Measurements from ENCODE around the gene RPL36AL. TPM values are rescaled to one million over a fixed set of nuclear protein-coding genes. Genes with fewer than 3 reads are reported as not detected.

The RPL36AL gene
- polyA plus RNA-seq, 1 donor (not counting 4 experiments of a cell fraction or from before 2014, with no cell fraction given): 327 TPM

DNA sequence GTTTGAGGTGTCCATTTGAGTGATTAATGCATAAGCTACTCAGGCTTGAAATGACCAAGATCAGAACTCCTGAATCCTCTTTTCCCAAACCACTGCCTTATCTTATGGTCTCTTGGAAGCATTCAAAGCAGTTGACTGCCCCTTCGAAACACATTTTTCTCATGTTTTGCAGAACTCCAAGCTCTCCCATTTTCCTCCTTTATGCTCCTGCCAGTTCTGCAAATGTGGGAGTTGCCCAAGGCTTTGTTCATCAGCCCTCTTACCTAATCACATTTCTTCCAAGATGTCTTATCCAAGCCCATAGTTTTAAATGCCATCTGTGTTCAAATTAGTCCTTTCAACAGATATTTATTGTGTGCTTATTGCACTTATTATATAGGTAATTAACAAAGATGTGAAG is 16.4 kb upstream of the RPL36AL start:
- no peaks in the 10 kb centered on the region for H3K27me3 ChIP-seq (ENCODE audit: control insufficient read depth, extremely low read depth, insufficient read depth, low read length)
- no peaks in the 10 kb centered on the region for H3K9me3 ChIP-seq (ENCODE audit: control insufficient read depth, low read depth, low read length)
- TF ChIP-seq, protein P1, sequence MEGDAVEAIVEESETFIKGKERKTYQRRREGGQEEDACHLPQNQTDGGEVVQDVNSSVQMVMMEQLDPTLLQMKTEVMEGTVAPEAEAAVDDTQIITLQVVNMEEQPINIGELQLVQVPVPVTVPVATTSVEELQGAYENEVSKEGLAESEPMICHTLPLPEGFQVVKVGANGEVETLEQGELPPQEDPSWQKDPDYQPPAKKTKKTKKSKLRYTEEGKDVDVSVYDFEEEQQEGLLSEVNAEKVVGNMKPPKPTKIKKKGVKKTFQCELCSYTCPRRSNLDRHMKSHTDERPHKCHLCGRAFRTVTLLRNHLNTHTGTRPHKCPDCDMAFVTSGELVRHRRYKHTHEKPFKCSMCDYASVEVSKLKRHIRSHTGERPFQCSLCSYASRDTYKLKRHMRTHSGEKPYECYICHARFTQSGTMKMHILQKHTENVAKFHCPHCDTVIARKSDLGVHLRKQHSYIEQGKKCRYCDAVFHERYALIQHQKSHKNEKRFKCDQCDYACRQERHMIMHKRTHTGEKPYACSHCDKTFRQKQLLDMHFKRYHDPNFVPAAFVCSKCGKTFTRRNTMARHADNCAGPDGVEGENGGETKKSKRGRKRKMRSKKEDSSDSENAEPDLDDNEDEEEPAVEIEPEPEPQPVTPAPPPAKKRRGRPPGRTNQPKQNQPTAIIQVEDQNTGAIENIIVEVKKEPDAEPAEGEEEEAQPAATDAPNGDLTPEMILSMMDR (optimal IDR thresholded peaks at IDR 0.05 in 1 of 3, IDR thresholded peaks at IDR 0.05 in 1 of 3, conservative IDR thresholded peaks at IDR 0.05 in 1 of 3; ENCODE audit: extremely low read depth in 1 of 3, insufficient read depth in 2 of 3, low read length in 3 of 3): no peak
- no peaks in the 10 kb centered on the region for H3K9me1 ChIP-seq (ENCODE audit: control insufficient read depth, extremely low read depth, insufficient read depth, low read length)
- H3K27ac ChIP-seq (ENCODE audit: control insufficient read depth, insufficient read depth, low read length): no peak overlapping the region
- dilution Hi-C loops (cut with MboI; ENCODE audit: extremely low pct_ligation_motif_present, low sequenced_read_pairs): no loop called here
- no peak overlapping the region for H3K4me3 ChIP-seq (ENCODE audit: control insufficient read depth in 2 of 3, extremely low read depth in 1 of 3, insufficient read depth in 2 of 3, low read depth in 1 of 3, low read length in 3 of 3)
- no peak for FAIRE-seq
- peaks cover 3 to 4% of the 10 kb centered on the region in 2 experiments for H3K36me3 ChIP-seq (ENCODE audit: control insufficient read depth in 2 of 2, extremely low read depth in 1 of 2, insufficient read depth in 2 of 2, low read length in 2 of 2)
- no peak for DNase-seq (ENCODE audit: low read depth, low spot score)
- no peaks in the 10 kb centered on the region for H4K20me1 ChIP-seq (ENCODE audit: control insufficient read depth, extremely low read depth, insufficient read depth, low read length)
- H3K4me2 ChIP-seq (ENCODE audit: control insufficient read depth, extremely low read depth, insufficient read depth, low read depth, low read length): no peak overlapping the region
- H3K4me1 ChIP-seq (ENCODE audit: control insufficient read depth, extremely low read depth, insufficient read depth, low read length): peaks cover 9% of the 10 kb centered on the region
- peaks cover 77% of the 10 kb centered on the region for H3K79me2 ChIP-seq (ENCODE audit: control insufficient read depth, insufficient read depth, low read length)
- H2AFZ ChIP-seq (ENCODE audit: control insufficient read depth, low read length): no peak overlapping the region
- H3K9ac ChIP-seq (ENCODE audit: control insufficient read depth, extremely low read depth, insufficient read depth, low read length): no peak overlapping the region

- Histone ChIP-seq H3K9ac (ENCODE audit: control insufficient read depth, extremely low read depth, insufficient read depth, low read length) (peak within 1 kb of the TSS; percentile 97), H3K4me2 (ENCODE audit: control insufficient read depth, extremely low read depth, insufficient read depth, low read depth, low read length) (peak within 1 kb of the TSS; percentile 90), H3K9me3 (ENCODE audit: control insufficient read depth, low read depth, low read length) (no peaks in the 10 kb centered on the region), H3K27me3 (ENCODE audit: control insufficient read depth, extremely low read depth, insufficient read depth, low read length) (no peaks in the 10 kb centered on the region), H3K9me1 (ENCODE audit: control insufficient read depth, extremely low read depth, insufficient read depth, low read length) (no peaks in the 10 kb centered on the region), H4K20me1 (ENCODE audit: control insufficient read depth, extremely low read depth, insufficient read depth, low read length) (no peaks in the 10 kb centered on the region), H3K36me3 (ENCODE audit: control insufficient read depth in 2 of 2, extremely low read depth in 1 of 2, insufficient read depth in 2 of 2, low read length in 2 of 2) (peaks cover 1 to 4% of the 10 kb centered on the region in 2 experiments), H3K4me1 (ENCODE audit: control insufficient read depth, extremely low read depth, insufficient read depth, low read length) (peaks cover 11% of the 10 kb centered on the region), H2AFZ (ENCODE audit: control insufficient read depth, low read length) (peak within 1 kb of the TSS; percentile 84), H3K79me2 (ENCODE audit: control insufficient read depth, insufficient read depth, low read length) (peaks cover 80% of the 10 kb centered on the region), H3K27ac (ENCODE audit: control insufficient read depth, insufficient read depth, low read length) (peak within 1 kb of the TSS; percentile 95), H3K4me3 (ENCODE audit: control insufficient read depth in 2 of 3, extremely low read depth in 1 of 3, insufficient read depth in 2 of 3, low read depth in 1 of 3, low read length in 3 of 3) (peak within 1 kb of the TSS; percentile 97 to 98 (median 98))
- TF ChIP-seq EZH2 (IDR thresholded peaks at IDR 0.05; ENCODE audit: low read length): no peak
- TF ChIP-seq, protein P1 (optimal IDR thresholded peaks at IDR 0.05 in 1 of 3, IDR thresholded peaks at IDR 0.05 in 1 of 3, conservative IDR thresholded peaks at IDR 0.05 in 1 of 3; ENCODE audit: extremely low read depth in 1 of 3, insufficient read depth in 2 of 3, low read length in 3 of 3): no peak
- dilution Hi-C loops (cut with MboI; ENCODE audit: extremely low pct_ligation_motif_present, low sequenced_read_pairs): no loop called here
- FAIRE-seq (no peak), DNase-seq (ENCODE audit: low read depth, low spot score) (no peak)
Observed at GRCh38 chr14:49634547-49635334, 14.3 kb upstream of the RPL36AL start, which contains the start of gene DNAAF2. DNAAF2 (minus strand) TSS chr14:49635244; CDS start chr14:49635149, 95 bp downstream.

Measured in keratinocyte (primary cell).